ENCODE measurements around the gene POMZP3. TPM values are rescaled to one million over a fixed set of nuclear protein-coding genes. Genes with fewer than 3 reads are reported as not detected.
"Not testable (repeated sequence)": the region's sequence is repeated elsewhere in the genome, so short reads cannot be mapped to it uniquely, and the experiment has no call there.

POMZP3 gene
- total RNA-seq, result 3.1 and 7.1 TPM in 2 replicates

DNA sequence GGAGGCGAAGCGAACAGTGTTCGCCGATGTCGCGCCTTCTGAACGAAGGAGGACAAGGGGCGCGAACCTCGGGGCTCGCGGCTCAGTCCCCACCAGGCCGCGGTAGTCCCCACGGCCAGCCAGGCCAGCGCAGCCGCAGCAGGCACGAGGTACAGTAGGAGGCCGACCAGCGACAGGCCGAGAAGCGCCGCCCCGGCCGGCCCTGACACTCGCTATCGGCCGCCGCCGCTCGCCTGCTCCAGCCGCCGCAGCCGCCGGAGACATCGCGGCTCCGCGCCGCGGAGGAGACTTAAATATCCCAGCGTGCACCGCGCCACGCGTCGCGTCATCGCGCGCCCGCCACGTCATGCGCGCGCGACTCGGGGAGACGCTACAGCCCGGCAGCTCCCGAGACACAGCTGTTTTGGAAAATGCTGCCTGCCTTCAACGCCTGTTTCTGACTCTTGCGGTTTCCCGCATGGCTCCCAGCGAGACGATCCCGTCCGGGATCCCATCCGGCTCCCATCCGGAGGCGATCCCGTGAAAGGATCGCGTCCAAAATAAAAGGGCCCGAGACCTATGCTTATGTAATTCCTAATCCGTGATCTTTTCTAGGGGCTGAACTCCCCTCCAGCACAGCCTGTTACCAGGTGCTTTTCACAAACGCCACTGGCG lies at the start of gene POMZP3:
Gene POMZP3 (minus strand): TSS at position 291 of the 654 bp plus-strand sequence. CDS start 1,215 bp downstream, outside the sequence.
- not testable (repeated sequence) for DNase-seq (ENCODE audit: extremely low read depth, low read depth, low spot score)

GRCh38 chr7:76675783-76676182 lies 48.7 kb upstream of the POMZP3 start:
- not testable (repeated sequence) for DNase-seq (ENCODE audit: extremely low read depth, low read depth, low spot score)

DNA sequence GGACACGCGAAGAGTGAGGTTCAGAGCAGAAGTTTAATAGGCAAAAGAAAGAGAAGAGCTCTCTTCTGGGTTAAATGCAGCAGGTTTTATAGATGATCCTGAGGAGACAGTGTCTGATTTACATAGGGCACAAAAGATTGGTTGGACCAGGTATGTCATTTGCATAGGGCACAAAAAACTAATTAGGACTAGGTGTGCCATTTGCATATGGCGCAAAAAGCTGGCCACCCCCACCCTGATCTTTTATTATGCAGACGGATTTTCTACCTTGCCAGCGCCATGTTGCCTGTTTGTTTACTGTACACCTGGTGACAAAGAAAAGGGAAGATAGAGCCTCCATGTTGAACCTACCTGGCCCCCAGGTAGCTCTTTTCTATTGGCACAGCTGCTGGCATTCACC lies 46.3 kb upstream of the POMZP3 start:
- DNase-seq (ENCODE audit: extremely low read depth, low read depth, low spot score), result not testable (repeated sequence)

GRCh38 chr7:76659212-76659611 lies 32.1 kb upstream of the POMZP3 start:
- DNase-seq (ENCODE audit: extremely low read depth, low read depth, low spot score), result not testable (repeated sequence)

GRCh38 chr7:76656425-76656824 lies 29.3 kb upstream of the POMZP3 start:
- DNase-seq (ENCODE audit: extremely low read depth, low read depth, low spot score), result not testable (repeated sequence)

DNA sequence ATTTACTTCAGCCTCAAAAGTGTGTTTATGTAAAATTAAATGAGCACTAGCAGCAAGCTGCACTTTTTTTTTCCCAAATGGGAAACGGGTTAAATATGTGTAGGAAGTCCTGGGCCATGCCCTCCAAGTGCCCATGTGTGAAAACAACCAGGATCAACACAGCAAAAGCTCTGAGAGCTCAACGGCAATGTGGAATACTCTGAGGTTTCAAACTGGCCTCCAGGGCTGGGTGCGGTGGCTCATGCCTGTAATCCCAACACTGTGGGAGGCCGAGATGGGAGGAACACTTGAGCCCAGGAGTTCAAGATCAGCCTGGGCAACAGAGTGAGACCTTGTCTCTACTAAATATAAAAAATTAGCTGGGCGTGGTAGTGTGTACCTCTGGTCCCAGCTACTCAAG lies 15.5 kb upstream of the POMZP3 start:
- not testable (repeated sequence) for DNase-seq (ENCODE audit: extremely low read depth, low read depth, low spot score)

DNA sequence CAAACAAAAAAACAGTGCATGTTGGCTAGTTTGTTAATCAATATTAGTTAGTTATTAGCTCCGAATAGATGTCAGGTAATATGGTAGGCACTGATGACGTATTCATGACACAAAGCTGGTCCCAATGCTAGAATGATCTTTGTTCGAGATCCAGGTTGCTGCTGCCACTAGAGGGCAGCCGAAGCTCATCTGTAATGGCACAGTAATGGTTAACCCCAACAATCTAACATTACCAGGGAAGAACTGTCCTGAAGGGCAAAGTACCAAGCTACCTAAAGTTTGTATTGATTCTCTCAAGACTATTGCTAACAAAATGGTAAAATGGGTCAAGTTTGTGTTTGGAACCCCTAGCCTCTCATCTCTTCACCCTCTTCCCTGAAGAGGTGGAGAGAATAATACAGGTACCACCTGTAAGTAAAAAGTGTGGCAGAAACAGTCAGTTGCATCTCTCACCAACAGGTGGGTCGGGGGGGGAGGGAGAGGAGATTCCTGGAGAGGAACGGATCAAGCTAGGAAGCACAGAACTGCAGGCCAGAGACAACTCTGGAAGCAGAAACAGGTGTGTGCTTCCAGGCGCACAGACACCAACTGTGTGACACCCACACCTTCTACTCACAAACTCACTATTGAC lies 10.1 kb upstream of the POMZP3 start:
- not testable (repeated sequence) for DNase-seq (ENCODE audit: extremely low read depth, low read depth, low spot score)

DNA sequence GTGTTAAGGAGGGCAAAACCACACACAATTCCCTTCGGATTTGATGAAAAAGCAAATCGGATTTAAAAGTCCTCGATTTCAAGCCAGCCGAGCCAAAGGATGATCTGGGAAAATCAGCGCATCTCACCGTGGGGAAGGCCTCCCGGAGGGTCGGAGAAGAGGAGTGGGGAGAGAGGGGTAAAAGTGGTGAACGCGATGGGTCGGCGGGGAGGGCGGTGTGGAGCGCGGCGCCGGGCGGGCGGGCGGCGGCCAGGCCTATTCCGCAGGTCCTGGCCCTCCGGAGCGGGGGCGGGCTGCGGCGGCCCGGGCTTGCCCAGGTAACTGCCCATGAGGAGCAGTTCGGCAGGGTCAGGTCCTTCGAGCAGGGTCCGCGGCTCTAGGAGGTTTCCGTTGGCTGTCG lies 498 bp downstream of the POMZP3 start:
- not testable (repeated sequence) for DNase-seq (ENCODE audit: extremely low read depth, low read depth, low spot score)

DNA sequence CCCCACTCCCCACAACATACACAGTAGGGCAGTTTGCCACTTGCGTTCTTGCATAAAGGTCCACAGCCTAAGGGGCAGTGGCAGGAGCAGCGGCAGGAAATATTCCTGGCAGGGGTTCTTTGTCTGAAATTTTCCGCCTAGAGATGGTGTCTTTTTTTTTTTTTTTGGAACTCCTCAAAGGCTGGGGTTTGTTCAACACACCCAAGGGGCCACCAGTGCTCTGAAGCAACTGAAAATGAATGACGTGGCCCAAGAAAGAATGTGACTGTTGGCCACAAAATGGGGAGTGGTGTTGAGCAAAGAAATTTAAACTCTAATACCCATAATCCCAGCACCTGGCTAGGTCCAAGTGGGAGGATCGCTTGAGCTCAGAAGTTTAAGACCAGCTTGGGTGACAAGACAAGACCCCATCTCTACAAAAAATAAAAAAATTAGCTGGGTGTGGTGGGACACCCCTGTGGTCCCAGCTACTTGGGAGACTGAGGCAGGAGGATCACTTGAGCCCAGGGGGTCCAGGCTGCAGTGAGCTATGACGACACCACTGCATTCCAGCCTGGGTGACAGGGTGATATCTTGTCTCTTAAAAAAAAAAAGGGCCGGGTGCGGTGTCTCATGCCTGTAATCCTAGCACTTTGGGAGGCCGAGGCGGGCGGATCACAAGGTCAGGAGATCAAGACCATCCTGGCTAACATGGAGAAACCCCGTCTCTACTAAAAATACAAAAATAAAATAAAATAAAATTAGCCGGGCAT lies 7.5 kb downstream of the POMZP3 start:
- DNase-seq (ENCODE audit: extremely low read depth, low read depth, low spot score), result not testable (repeated sequence)

GRCh38 chr7:76613783-76614182 lies 13.3 kb downstream of the POMZP3 start:
- DNase-seq (ENCODE audit: extremely low read depth, low read depth, low spot score), result not testable (repeated sequence)

DNA sequence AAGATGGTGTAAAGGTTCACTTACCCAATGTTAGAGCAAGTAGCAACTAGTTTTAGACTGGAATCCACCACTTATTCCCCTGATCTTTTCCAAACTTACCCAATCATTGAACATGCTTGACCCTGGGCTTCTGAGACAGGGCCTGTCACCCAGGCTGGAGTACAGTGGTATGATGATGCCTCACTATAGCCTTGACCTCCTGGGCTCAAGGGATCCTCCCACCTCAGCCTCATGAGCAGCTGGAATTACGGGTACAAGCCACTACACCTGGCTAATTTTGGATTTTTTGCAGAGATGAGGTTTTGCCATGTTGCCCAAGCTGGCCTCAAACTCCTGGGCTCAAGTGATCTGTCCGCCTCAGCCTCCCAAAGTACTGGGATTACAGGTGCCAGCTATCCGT lies 14.8 kb downstream of the POMZP3 start:
- not testable (repeated sequence) for DNase-seq (ENCODE audit: extremely low read depth, low read depth, low spot score)

DNA sequence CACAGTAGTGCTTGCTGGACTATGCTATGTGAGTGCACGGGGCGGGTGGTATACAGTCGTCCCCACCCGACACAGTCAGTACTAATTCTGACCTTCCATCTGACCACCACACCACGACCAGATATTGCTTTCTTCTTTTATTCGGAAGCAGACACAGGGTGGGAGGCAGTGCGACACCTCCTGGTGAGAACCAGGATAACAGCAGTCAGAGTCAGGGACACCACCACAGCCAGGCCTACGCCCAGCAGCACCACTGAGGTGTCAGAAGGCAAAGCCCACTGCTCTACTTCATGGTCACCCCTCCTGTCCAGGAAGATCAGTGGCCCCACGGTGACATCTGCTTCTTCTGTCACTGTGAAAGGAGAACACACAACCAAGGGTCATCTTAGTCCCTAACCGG lies 17.2 kb downstream of the POMZP3 start:
- not testable (repeated sequence) for DNase-seq (ENCODE audit: extremely low read depth, low read depth, low spot score)

GRCh38 chr7:76608469-76608868 lies 18.6 kb downstream of the POMZP3 start:
- not testable (repeated sequence) for DNase-seq (ENCODE audit: extremely low read depth, low read depth, low spot score)

- not testable (repeated sequence) for DNase-seq (ENCODE audit: extremely low read depth, low read depth, low spot score)
Measured at GRCh38 chr7:76606027-76606426, 21.1 kb downstream of the POMZP3 start.

DNA sequence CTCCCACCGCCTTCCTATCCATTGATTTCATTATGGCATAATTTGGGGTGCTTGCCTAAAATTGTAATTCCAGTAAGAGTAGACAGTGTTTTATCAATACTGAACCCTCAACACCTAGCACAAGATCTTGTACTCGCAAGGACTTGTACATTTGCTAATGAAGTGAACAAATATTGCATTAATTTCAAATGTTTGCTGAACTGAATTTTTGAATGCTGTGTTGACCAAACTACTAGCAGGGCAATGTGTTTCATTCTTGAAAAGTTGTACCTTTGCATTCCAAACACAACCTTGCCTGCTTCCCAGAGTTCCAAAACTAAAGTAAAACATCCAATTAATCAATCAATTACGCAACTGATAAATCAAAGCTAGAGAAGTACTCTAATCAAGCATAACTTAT lies 26.4 kb downstream of the POMZP3 start:
- not testable (repeated sequence) for DNase-seq (ENCODE audit: extremely low read depth, low read depth, low spot score)

DNA sequence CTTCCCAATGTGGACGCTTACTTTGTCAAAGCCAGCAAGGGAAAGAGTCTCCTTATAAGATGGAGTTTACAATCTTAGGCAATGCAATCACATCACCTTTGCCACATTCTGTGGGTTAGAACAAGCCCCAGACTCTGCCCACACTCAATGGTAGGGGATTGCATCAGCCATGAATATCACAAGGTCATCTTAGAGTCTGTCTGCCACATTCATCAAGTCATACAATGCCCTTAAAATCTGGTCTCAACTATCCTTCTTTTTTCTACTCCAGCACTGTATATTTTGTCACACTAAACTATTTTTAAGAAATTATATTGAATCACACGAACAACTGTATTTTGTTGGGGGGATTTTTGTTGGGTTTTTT lies 27.0 kb downstream of the POMZP3 start:
- DNase-seq (ENCODE audit: extremely low read depth, low read depth, low spot score), result not testable (repeated sequence)

- DNase-seq (ENCODE audit: extremely low read depth, low read depth, low spot score), result not testable (repeated sequence)
Measured at GRCh38 chr7:76598590-76599264, 28.4 kb downstream of the POMZP3 start.

- DNase-seq (ENCODE audit: extremely low read depth, low read depth, low spot score), result not testable (repeated sequence)
Measured at GRCh38 chr7:76597288-76597687, 29.8 kb downstream of the POMZP3 start.

DNA sequence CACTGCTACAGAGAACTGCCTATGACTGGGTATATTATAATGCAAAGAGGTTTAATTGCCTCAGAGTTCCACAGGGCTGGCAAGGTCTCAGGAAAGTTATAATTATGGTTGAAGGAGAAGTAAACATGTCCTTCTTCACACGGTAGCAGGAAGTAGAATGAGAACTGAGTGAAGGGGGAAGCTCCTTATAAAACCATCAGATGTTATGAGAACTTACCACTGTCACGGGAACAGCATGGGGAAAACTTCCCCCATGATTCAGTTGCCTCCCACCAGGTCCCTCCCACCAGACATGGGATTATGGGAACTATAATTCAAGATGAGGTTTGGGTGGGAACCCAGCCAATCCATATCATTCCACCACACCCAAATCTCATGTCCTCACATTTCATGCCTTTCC lies 34.4 kb downstream of the POMZP3 start:
- DNase-seq (ENCODE audit: extremely low read depth, low read depth, low spot score), result not testable (repeated sequence)

DNA sequence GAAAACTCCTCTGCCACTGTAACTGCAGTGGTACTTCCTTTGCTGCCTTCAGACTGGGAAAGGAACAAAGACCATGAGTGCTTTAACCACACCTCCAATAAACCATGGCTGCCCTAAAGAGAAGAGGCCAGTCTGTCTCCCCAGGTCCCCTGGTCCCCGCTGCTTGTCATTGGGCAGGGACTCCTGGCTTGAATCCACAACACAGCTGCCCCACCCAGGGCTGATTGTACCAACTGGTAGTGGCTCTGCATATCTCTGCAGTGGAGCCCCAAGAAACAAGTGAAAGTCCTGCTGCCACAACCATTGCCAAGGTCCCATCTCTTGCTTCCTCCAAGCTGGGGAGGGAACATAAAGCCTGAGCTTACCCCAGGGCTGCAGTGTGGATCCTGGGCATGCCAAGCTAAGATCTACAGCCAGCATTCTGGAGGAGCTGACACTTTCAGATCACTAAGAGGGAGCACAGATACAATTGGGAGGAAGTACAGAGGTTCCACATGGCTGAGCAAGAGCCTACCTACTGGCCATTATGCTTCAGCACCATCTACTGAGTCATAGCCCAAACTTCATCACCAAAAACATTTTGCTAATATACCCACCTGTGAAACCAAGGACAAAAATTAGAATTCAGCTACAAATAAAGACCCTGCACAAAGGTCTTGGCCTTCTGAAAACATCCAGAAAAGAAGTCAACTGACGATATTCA lies 35.3 kb downstream of the POMZP3 start:
- not testable (repeated sequence) for DNase-seq (ENCODE audit: extremely low read depth, low read depth, low spot score)

Measured in glomerular endothelial cell (primary cell).